ENCODE results near the gene CRABP2.

Gene CRABP2

DNA sequence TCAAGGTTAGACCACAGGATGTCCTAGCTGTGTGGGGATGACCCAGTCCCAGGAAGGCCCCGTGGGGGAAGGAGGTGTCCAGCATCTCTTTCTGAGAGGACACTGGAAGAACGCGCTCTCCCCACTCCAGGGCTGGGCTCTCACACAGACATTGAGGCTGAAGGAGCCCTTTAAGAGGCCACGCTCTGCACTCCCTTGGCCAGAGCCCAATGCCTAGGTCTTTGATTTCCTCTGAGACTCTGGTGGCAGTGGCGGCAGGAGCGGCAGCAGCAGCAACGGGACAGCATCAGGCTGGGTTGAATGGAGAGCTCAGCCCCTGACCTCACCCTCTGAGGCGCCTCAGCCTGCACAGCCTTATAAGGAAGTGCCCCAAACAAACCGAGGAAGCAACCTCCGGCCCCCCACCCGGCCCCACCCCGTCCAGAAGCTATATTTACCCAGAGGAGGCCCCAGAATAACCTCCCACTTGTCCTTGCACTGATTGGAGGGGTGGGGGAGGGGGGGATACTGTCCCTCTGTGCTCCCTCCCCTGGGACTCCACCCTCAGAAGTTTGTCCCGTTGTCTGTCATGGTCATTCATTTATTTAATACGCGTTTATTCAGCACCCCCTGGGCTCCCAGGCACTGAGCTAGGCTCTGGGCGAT lies 40.5 kb downstream of the CRABP2 start:
- peaks cover 4% of the 10 kb centered on the region for H3K4me1 ChIP-seq (ENCODE audit: insufficient read depth, low read length)
- H3K9me3 ChIP-seq (ENCODE audit: insufficient read depth, low read length, severe bottlenecking) = no peaks in the 10 kb centered on the region
- ATAC-seq (ENCODE audit: insufficient read depth, low read depth) (no peak), DNase-seq (no peak)
- no peaks in the 10 kb centered on the region for H3K36me3 ChIP-seq (ENCODE audit: insufficient read depth, low read length)
- H2AFZ ChIP-seq (ENCODE audit: low read depth, low read length) = no peak overlapping the region
- no peak overlapping the region for H3K9ac ChIP-seq (ENCODE audit: low read depth, low read length)
- no peak overlapping the region for H3K27ac ChIP-seq (ENCODE audit: low read length)
- H3K4me3 ChIP-seq (ENCODE audit: low read depth in 1 of 2, low read length in 2 of 2) = no peak overlapping the region
- no peaks in the 10 kb centered on the region for H3K79me2 ChIP-seq (ENCODE audit: insufficient read depth, low read length)
- H3K27me3 ChIP-seq (ENCODE audit: insufficient read depth, low read length, poor library complexity) = peaks cover 3% of the 10 kb centered on the region
- TF ChIP-seq EZH2 (IDR thresholded peaks at IDR 0.05; ENCODE audit: borderline replicate concordance, low read depth, low read length, severe bottlenecking) = no peak
- TF ChIP-seq, protein P1, sequence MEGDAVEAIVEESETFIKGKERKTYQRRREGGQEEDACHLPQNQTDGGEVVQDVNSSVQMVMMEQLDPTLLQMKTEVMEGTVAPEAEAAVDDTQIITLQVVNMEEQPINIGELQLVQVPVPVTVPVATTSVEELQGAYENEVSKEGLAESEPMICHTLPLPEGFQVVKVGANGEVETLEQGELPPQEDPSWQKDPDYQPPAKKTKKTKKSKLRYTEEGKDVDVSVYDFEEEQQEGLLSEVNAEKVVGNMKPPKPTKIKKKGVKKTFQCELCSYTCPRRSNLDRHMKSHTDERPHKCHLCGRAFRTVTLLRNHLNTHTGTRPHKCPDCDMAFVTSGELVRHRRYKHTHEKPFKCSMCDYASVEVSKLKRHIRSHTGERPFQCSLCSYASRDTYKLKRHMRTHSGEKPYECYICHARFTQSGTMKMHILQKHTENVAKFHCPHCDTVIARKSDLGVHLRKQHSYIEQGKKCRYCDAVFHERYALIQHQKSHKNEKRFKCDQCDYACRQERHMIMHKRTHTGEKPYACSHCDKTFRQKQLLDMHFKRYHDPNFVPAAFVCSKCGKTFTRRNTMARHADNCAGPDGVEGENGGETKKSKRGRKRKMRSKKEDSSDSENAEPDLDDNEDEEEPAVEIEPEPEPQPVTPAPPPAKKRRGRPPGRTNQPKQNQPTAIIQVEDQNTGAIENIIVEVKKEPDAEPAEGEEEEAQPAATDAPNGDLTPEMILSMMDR (IDR thresholded peaks at IDR 0.05; ENCODE audit: borderline replicate concordance, extremely low read depth, low read length, poor library complexity, severe bottlenecking) = no peak
- H3K4me2 ChIP-seq (ENCODE audit: insufficient read depth, low read length) = no peak overlapping the region
- peaks cover 4% of the 10 kb centered on the region; the same call in 1 of the 2 replicates for H4K20me1 ChIP-seq (ENCODE audit: insufficient read depth, low read length)

DNA sequence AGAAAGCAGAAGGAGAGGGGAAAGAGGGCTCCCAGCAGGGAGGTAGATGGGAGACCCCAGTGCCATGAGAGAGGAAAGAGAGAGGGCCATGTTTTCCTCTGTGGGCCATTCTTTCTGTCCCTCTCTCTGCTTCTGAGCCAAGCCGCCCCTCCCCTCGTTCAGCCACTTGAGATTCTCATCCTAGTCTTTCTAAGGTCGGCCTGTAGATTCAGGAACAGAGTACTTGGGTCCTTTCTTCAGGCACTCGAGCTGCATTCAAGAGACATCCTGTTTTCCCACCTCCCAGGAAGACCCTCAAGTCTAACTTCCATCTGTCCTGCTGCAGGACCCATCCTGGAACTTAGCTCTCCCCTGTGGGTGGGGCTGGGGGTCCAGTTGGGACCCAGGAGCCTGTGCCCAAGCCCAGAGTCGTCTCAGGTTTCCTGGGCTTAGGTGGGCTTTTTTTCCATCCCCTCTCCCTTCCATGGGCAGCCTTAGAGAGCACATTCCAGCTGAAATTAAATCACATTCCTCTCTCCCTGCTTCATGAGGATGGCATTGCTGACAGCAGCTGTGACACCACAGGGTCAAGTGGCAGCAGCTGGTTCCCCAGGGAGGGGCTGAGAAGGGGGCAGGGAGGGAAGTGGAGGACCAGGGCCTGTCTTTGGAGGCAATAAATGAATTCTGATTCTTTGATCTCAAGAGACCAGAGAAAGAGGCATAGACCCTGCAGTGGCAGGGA lies 41.2 kb downstream of the CRABP2 start:
- no peak overlapping the region for H3K4me3 ChIP-seq (ENCODE audit: low read depth in 1 of 2, low read length in 2 of 2)
- H3K9me3 ChIP-seq (ENCODE audit: insufficient read depth, low read length, severe bottlenecking) = no peaks in the 10 kb centered on the region
- H3K9ac ChIP-seq (ENCODE audit: low read depth, low read length) = no peak overlapping the region
- H2AFZ ChIP-seq (ENCODE audit: low read depth, low read length) = no peak overlapping the region
- DNase-seq (no peak), ATAC-seq (ENCODE audit: insufficient read depth, low read depth) (no peak)
- H3K36me3 ChIP-seq (ENCODE audit: insufficient read depth, low read length) = no peaks in the 10 kb centered on the region
- no peak overlapping the region for H3K4me2 ChIP-seq (ENCODE audit: insufficient read depth, low read length)
- H3K79me2 ChIP-seq (ENCODE audit: insufficient read depth, low read length) = no peaks in the 10 kb centered on the region
- peaks cover 10% of the 10 kb centered on the region for H3K4me1 ChIP-seq (ENCODE audit: insufficient read depth, low read length)
- no peak overlapping the region for H3K27ac ChIP-seq (ENCODE audit: low read length)
- TF ChIP-seq, protein P1 (IDR thresholded peaks at IDR 0.05; ENCODE audit: borderline replicate concordance, extremely low read depth, low read length, poor library complexity, severe bottlenecking) = no peak
- TF ChIP-seq EZH2 (IDR thresholded peaks at IDR 0.05; ENCODE audit: borderline replicate concordance, low read depth, low read length, severe bottlenecking) = no peak
- H3K27me3 ChIP-seq (ENCODE audit: insufficient read depth, low read length, poor library complexity) = peaks cover 3% of the 10 kb centered on the region
- H4K20me1 ChIP-seq (ENCODE audit: insufficient read depth, low read length) = peaks cover 4% of the 10 kb centered on the region; the same call in 1 of the 2 replicates

DNA sequence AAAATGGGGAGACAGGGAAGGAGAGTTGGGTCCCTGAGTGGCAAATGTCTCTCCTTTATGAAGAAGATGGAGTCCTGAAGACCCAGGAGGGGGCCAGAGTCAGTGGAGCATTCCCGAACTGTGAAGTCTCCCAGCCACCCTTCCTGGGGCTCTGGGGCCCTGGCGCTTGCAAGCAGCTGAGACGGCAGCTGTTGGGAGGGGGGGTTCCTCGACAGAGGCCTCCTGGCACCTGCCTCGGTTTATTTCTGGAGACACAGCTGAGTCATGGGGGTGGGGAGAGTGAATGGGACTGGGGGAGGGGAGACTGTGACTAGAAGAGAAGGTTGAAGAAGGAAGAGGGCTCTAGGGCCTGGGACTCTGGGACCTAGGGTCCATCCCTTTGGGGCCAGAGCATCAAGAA lies 42.2 kb downstream of the CRABP2 start:
- Histone ChIP-seq H3K27me3 (ENCODE audit: insufficient read depth, low read length, poor library complexity) (no peaks in the 10 kb centered on the region), H4K20me1 (ENCODE audit: insufficient read depth, low read length) (no peaks in the 10 kb centered on the region), H3K4me2 (ENCODE audit: insufficient read depth, low read length) (no peak overlapping the region), H3K4me1 (ENCODE audit: insufficient read depth, low read length) (peaks cover 10% of the 10 kb centered on the region), H2AFZ (ENCODE audit: low read depth, low read length) (no peak overlapping the region), H3K9ac (ENCODE audit: low read depth, low read length) (no peak overlapping the region), H3K36me3 (ENCODE audit: insufficient read depth, low read length) (no peaks in the 10 kb centered on the region), H3K9me3 (ENCODE audit: insufficient read depth, low read length, severe bottlenecking) (no peaks in the 10 kb centered on the region), H3K4me3 (ENCODE audit: low read depth in 1 of 2, low read length in 2 of 2) (no peak overlapping the region), H3K27ac (ENCODE audit: low read length) (no peak overlapping the region), H3K79me2 (ENCODE audit: insufficient read depth, low read length) (no peaks in the 10 kb centered on the region)
- TF ChIP-seq EZH2 (IDR thresholded peaks at IDR 0.05; ENCODE audit: borderline replicate concordance, low read depth, low read length, severe bottlenecking) = no peak
- TF ChIP-seq, protein P1 (IDR thresholded peaks at IDR 0.05; ENCODE audit: borderline replicate concordance, extremely low read depth, low read length, poor library complexity, severe bottlenecking) = no peak
- peak; percentile 19 for DNase-seq
- no peak for ATAC-seq (ENCODE audit: insufficient read depth, low read depth)
